GM18858 (cell line): ENCODE results near the gene GP1BB.
"Not testable (repeated sequence)": the region's sequence is repeated elsewhere in the genome, so short reads cannot be mapped to it uniquely, and the experiment has no call there.

Experiments used
- ATAC-seq: cut with Tn5 transposase; IDR thresholded peaks from one replicate; pipeline ENCODE4 v1.9.1; 2021; ENCODE audit not compliant: unreplicated experiment

The GP1BB gene

GRCh38 chr22:19723232-19723982 is at the start of gene GP1BB:
Gene GP1BB, plus strand, starts transcription at chr22:19723539. Its CDS starts 31 bp downstream, at chr22:19723570.
- ATAC-seq: no peak

- ATAC-seq: no peak
These were observed 49.7 kb upstream of the GP1BB start for GRCh38 chr22:19673660-19674059.

GRCh38 chr22:19674129-19674928 is 49.0 kb upstream of the GP1BB start:
- no peak for ATAC-seq

- no peak for ATAC-seq
These were observed 48.4 kb upstream of the GP1BB start for GRCh38 chr22:19674929-19675253.

- no peak for ATAC-seq
These were observed 47.9 kb upstream of the GP1BB start for GRCh38 chr22:19675428-19675827.

GRCh38 chr22:19676437-19676836 is 46.9 kb upstream of the GP1BB start:
- ATAC-seq: not testable (repeated sequence)

- ATAC-seq: no peak
These were observed 44.3 kb upstream of the GP1BB start for GRCh38 chr22:19678949-19679521.

- no peak for ATAC-seq
These were observed 43.7 kb upstream of the GP1BB start for GRCh38 chr22:19679522-19680101.

- ATAC-seq: no peak
These were observed 43.0 kb upstream of the GP1BB start for GRCh38 chr22:19680287-19680881.

GRCh38 chr22:19680911-19681862 is 42.2 kb upstream of the GP1BB start:
- ATAC-seq: no peak

- no peak for ATAC-seq
These were observed 41.5 kb upstream of the GP1BB start for GRCh38 chr22:19681863-19682245.

- ATAC-seq: no peak
These were observed 36.4 kb upstream of the GP1BB start for GRCh38 chr22:19686946-19687345.

- ATAC-seq: no peak
These were observed 35.6 kb upstream of the GP1BB start for GRCh38 chr22:19687561-19688300.

- ATAC-seq: no peak
These were observed 34.7 kb upstream of the GP1BB start for GRCh38 chr22:19688301-19689290.

- no peak for ATAC-seq
These were observed 33.9 kb upstream of the GP1BB start for GRCh38 chr22:19689408-19689807.

- ATAC-seq: no peak
These were observed 32.2 kb upstream of the GP1BB start for GRCh38 chr22:19691007-19691720.

- ATAC-seq: no peak
These were observed 31.5 kb upstream of the GP1BB start for GRCh38 chr22:19691721-19692341.
